Daoy (cell line): ENCODE results near the gene FGF2. TPM values are rescaled to one million over a fixed set of nuclear protein-coding genes. Genes with fewer than 3 reads are reported as not detected.
A peak's percentile ranks its signal among the peaks of the same experiment; 100 is the strongest.

Experiments
- DNase-seq: peaks from one replicate; pipeline ENCODE4 v3.0.0-alpha.2; 2015; ENCODE audit warnings: low read depth
- total RNA-seq: library from RNA; depleted of rRNA; stranded (reverse); fragments of >200 nt; shearing (Covaris generic); gene quantifications from 2 replicates; pipeline ENCODE4 v1.2.3, GENCODE V29; 2014

Gene FGF2
- total RNA-seq, 1 experiment from 2014 or later, result 5.5 TPM

- no peak for DNase-seq
These were observed 68.2 kb downstream of the FGF2 start for GRCh38 chr4:122894827-122895226.

DNA sequence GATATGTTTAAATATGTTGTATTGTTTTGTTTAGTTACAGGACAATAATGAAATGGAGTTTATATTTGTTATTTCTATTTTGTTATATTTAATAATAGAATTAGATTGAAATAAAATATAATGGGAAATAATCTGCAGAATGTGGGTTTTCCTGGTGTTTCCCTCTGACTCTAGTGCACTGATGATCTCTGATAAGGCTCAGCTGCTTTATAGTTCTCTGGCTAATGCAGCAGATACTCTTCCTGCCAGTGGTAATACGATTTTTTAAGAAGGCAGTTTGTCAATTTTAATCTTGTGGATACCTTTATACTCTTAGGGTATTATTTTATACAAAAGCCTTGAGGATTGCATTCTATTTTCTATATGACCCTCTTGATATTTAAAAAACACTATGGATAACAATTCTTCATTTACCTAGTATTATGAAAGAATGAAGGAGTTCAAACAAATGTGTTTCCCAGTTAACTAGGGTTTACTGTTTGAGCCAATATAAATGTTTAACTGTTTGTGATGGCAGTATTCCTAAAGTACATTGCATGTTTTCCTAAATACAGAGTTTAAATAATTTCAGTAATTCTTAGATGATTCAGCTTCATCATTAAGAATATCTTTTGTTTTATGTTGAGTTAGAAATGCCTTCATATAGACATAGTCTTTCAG is 68.8 kb downstream of the FGF2 start:
- no peak for DNase-seq

DNA sequence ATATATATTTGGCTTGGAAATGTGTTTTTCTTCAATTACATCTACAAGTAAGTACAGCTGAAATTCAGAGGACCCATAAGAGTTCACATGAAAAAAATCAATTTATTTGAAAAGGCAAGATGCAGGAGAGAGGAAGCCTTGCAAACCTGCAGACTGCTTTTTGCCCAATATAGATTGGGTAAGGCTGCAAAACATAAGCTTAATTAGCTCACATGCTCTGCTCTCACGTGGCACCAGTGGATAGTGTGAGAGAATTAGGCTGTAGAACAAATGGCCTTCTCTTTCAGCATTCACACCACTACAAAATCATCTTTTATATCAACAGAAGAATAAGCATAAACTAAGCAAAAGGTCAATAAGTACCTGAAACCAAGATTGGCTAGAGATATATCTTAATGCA is 69.6 kb downstream of the FGF2 start:
- no peak for DNase-seq

DNA sequence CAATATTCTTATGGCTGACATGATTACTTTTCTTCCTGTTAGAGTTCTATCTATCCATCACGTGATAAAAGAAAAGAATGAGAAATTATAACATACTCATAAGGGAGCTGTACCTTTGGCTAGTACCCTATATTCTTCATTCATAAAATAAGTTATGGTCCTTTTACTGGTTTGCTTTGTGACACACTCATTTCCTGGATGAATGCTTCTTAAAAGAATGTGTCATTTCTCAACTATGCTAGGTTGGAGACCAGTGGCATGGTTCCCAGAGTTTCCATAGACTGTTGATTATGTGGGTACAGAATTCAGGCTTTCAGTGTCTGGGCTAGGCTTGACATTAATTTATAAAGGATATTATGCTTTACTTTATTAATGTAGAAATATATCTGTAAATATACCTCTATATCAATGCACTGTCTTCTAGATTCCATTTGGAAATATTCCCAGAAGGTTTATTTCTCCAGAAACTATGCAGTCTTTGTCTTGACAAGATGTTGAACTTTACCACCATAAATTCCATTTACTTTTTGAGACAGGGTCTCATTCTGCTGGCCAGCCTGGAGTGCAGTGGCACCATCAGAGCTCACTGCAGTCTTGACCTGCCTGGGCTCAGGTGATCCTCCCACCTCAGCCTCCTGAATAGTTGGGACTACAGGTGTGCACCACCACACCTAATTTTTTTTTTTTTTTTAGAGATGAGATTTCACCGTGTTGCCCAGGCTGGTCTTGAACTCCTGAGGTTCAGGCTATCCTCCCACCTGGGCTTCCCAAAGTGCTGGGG is 71.9 kb downstream of the FGF2 start:
- DNase-seq, result peak; percentile 80

GRCh38 chr4:122899682-122900081 is 73.1 kb downstream of the FGF2 start:
- no peak for DNase-seq

- no peak for DNase-seq
These were observed 73.7 kb downstream of the FGF2 start for GRCh38 chr4:122900314-122900713.

- DNase-seq, result no peak
These were observed 74.8 kb downstream of the FGF2 start for GRCh38 chr4:122901247-122902010.

DNA sequence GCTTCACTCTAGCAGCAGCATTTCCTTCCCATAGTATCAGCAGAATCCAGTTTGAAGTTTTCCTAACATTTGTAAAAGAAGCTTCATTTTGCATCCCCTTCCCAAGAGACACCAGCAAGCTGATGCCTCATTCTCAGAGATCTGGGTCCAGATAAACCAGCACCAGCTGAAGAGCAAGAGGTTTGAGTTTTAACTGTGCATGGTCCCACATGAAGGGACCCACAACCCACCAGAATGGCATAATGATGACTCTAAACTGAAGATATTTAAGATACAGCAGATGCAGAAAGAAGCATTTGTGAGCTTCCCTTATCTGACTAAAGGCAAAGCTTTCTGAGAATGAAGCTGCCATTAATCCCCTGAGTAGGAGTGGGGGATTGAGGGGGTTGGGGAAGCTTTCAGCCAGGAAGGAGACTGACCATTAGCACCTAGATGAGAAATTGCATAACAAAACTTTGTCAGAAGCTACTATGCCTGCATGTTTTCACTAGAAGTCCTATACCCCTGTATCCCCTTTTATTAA is 77.2 kb downstream of the FGF2 start:
- DNase-seq, result no peak

DNA sequence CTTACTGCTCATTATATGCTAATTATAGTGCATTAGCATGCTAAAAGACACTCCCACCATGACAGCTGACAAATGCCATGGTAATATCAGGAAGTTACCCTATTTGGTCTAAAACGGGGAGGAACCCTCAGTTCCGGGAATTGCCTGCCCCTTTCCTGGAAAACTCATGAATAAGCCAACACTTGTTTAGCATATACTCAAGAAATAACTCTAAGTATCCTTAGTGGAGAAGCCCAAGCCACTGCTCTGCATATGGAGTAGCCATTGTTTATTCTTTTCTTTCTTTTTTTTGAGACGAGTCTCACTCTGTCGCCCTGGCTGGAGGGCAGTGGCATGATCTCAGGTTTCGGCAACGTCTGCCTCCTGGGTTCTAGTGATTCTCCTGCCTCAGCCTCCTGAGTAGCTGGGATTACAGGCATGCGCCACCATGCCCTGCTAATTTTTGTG is 80.3 kb downstream of the FGF2 start:
- no peak for DNase-seq

GRCh38 chr4:122908223-122908622 is 81.6 kb downstream of the FGF2 start:
- no peak for DNase-seq

GRCh38 chr4:122909683-122910082 is 83.1 kb downstream of the FGF2 start:
- no peak for DNase-seq

GRCh38 chr4:122911588-122911987 is 85.0 kb downstream of the FGF2 start:
- DNase-seq, result no peak

DNA sequence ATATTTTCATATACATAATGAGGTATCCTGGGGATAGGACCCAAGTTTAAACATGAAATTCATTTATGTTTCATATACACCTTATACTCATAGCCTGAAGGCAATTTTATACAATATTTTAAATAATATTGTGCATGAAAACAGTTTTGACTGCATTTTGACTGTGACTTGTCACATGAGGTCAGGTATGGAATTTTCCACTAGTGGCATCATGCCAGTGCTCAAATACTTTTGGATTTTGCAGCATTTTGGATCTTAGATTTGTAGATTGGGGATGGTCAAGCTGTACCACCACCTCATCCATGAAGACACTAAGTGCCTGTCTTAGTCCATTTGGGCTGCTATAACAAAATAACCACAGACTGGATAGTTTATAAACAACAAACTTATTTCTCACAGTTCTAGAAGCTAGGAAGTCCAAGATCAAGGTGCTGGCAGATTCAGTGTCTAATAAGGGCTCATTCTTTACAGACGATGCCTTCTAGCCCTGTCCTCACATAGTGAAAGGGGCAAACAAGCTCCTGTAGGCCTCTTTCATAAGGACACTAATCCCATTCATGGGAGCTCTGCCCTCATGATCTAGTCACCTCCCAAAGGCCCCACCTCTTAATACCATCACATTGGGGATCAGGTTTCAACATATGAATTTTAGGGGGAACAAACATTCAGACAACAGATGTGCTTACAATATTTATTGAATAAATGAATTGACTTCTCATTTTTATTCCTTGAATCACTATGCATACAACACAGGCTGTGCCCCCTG is 86.4 kb downstream of the FGF2 start:
- no peak for DNase-seq

DNA sequence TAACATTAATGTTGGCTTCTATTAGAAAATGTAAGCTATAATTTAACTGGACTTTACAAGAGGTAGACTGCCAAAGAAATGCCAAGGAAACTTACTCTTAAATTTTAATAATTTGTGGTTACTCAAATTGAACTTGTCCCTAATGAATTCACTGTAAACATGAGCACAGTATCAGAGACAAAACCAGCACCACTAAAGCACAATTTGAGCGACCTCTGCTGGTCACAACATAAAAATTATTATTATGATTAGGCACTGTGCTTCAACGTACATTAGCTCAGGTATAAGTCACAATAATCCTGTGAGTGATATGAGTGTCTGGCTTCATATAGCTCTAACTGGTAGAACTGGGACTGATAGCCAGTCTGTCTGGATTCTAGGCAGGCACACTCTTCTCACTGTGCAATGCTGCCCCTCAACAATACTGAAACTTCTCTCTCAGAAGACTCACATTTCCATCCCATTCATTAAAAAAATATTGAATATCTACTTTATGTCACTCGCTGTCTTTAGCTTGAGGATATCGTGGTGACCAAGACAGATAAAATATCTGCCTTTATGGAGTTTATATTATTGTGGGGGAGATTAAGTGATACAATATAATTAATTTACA is 87.8 kb downstream of the FGF2 start:
- no peak for DNase-seq

GRCh38 chr4:122914938-122915337 is 88.3 kb downstream of the FGF2 start:
- DNase-seq, result no peak

- no peak for DNase-seq
These were observed 91.1 kb downstream of the FGF2 start for GRCh38 chr4:122917731-122918130.

DNA sequence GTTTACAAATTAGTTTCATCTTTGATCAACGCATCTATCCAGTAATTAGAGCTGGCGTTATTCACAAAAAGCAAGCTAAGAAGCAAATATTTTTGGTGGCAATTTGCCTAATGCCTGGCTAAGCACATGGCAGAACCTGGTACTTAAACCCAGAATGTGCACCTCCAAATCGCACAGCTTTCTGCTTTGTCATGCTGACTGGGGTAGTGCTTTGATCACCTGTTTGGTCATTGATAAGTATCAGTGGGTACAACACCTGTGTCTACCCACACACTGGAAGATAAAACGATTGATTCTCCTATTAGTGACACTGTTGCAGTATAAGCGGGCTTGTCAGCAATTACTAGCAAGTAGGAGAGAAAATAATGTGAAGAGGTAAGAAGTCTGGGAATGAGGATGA is 93.8 kb downstream of the FGF2 start:
- no peak for DNase-seq

DNA sequence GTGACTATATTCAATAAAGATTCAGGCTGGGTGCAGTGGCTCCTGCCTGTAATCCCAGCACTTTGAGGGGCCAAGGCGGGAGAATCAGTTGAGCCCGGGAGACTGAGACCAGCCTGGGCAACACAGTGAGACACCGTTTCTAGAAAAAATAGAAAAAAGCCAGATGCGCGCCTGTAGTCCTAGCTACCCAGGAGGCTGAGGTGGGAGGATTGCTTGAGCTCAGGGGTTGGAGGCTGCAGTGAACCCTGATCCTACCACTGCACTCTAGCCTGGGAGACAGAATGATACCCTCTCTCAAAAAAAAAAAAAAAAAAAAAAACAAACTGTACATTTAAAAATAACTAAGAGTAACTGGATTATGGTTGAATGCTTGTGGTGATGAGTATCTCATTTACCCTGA is 94.7 kb downstream of the FGF2 start:
- DNase-seq, result no peak

DNA sequence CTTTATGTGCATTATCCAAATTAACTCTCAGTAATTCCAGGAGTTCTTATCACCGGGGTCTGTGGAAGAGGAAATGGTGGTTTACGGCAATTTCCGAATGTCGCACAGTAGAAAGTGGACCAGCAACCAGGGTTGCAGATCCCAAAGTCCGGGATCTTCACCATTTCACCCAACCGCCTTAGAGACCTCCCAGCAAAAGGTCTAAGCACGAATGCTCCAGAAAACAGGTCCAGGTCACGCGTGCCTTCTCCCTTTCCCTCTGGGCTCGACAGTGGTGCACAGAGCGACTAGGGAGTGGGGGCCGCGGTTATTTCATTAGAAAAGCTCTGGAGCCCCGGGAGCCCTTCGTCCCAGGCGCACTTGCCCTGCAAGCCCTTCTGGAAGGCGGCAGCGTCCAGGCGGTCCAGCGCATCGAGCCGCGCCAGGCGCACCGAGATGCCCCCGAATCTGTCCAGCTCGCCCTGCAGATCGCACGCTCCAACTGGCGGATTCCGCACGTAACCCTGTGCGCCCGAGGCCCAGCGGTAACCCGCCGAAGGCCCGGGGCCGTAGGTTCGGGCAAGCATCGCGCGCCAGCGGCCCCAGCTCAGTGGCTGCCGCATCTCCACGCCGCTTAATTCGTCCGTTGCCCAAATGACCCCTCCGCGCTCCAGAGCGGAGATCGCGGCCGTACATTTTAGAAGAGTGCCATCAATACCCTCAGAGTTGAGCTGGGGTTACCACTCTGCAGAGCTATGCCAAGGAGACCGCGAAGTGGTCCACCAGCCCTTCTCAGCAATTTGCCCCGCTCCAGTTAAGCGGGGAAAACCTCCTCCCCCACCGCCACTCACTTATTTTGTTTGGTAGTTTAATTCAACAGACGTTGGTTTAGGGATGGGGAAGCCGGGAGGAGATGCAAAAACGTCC is 95.6 kb downstream of the FGF2 start, which contains the start of gene NUDT6:
NUDT6 (minus strand) TSS at position 627 of the 906 bp plus-strand sequence; CDS start at position 602, 25 bp downstream.
- peak; percentile 40 for DNase-seq
